ENCODE measurements around the gene GUCY2D. TPM values are rescaled to one million over a fixed set of nuclear protein-coding genes. Genes with fewer than 3 reads are reported as not detected.

Gene GUCY2D
- total and polyA plus RNA-seq, 2 donors from 2014 or later: 0.19 to 0.24 TPM

DNA sequence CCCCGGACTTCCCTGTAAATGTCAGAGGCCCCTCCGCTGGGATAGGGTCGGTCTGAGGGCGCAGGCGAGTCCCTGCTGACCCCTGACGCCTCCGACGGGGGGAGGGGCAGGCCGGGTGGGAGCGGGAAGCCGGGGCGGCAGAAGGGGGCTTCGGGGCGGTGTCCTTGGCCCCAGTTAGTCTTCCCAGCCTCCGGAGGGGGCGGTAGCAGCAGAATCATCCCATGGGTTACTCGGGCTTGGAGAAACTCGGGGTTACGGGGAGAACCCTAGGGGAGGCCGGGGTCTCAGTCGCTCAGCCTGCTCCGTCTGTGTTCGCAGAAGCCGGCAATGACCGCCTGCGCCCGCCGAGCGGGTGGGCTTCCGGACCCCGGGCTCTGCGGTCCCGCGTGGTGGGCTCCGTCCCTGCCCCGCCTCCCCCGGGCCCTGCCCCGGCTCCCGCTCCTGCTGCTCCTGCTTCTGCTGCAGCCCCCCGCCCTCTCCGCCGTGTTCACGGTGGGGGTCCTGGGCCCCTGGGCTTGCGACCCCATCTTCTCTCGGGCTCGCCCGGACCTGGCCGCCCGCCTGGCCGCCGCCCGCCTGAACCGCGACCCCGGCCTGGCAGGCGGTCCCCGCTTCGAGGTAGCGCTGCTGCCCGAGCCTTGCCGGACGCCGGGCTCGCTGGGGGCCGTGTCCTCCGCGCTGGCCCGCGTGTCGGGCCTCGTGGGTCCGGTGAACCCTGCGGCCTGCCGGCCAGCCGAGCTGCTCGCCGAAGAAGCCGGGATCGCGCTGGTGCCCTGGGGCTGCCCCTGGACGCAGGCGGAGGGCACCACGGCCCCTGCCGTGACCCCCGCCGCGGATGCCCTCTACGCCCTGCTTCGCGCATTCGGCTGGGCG is 542 bp downstream of the GUCY2D start:
- Histone ChIP-seq H3K27me3 (ENCODE audit: control insufficient read depth, insufficient read depth, low read length) (peaks cover 29% of the 10 kb centered on the region), H3K27ac (ENCODE audit: low read depth in 2 of 2, low read length in 2 of 2) (no peak overlapping the region), H3K4me3 (ENCODE audit: low read length in 3 of 3) (no peak overlapping the region), H3K9me3 (ENCODE audit: control insufficient read depth in 2 of 3, insufficient read depth in 1 of 3, low read length in 3 of 3) (no peaks in the 10 kb centered on the region), H3K9ac (ENCODE audit: low read length in 3 of 3) (no peak overlapping the region), H3K4me1 (ENCODE audit: control insufficient read depth in 2 of 3, insufficient read depth in 2 of 3, low read depth in 1 of 3, low read length in 3 of 3) (peaks cover 0 to 2% (median 0%) of the 10 kb centered on the region in 3 donors), H3K36me3 (ENCODE audit: control insufficient read depth in 2 of 3, insufficient read depth in 3 of 3, low read length in 3 of 3) (no peaks in the 10 kb centered on the region)
- TF ChIP-seq, protein P1, sequence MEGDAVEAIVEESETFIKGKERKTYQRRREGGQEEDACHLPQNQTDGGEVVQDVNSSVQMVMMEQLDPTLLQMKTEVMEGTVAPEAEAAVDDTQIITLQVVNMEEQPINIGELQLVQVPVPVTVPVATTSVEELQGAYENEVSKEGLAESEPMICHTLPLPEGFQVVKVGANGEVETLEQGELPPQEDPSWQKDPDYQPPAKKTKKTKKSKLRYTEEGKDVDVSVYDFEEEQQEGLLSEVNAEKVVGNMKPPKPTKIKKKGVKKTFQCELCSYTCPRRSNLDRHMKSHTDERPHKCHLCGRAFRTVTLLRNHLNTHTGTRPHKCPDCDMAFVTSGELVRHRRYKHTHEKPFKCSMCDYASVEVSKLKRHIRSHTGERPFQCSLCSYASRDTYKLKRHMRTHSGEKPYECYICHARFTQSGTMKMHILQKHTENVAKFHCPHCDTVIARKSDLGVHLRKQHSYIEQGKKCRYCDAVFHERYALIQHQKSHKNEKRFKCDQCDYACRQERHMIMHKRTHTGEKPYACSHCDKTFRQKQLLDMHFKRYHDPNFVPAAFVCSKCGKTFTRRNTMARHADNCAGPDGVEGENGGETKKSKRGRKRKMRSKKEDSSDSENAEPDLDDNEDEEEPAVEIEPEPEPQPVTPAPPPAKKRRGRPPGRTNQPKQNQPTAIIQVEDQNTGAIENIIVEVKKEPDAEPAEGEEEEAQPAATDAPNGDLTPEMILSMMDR (IDR thresholded peaks at IDR 0.05; ENCODE audit: borderline replicate concordance, extremely low read depth, insufficient read depth): no peak
- FAIRE-seq (no peak), DNase-seq (peak in 4 of 5 donors; percentile 23 to 75 (median 24))
- intact Hi-C loops (cut with DNase I): no loop called here

- H3K36me3 ChIP-seq (ENCODE audit: control insufficient read depth in 2 of 3, insufficient read depth in 3 of 3, low read length in 3 of 3): no peaks in the 10 kb centered on the region
- intact Hi-C loops (cut with DNase I): no loop called here
- H3K27me3 ChIP-seq (ENCODE audit: control insufficient read depth, insufficient read depth, low read length): peaks cover 29% of the 10 kb centered on the region
- H3K9ac ChIP-seq (ENCODE audit: low read length in 3 of 3): no peak overlapping the region
- H3K27ac ChIP-seq (ENCODE audit: low read depth in 2 of 2, low read length in 2 of 2): no peak overlapping the region
- FAIRE-seq (no peak), DNase-seq (peak in 3 of 5 donors; percentile 9 to 63 (median 22))
- H3K9me3 ChIP-seq (ENCODE audit: control insufficient read depth in 2 of 3, insufficient read depth in 1 of 3, low read length in 3 of 3): no peaks in the 10 kb centered on the region
- peaks cover 0 to 2% (median 0%) of the 10 kb centered on the region in 3 donors for H3K4me1 ChIP-seq (ENCODE audit: control insufficient read depth in 2 of 3, insufficient read depth in 2 of 3, low read depth in 1 of 3, low read length in 3 of 3)
- no peak overlapping the region for H3K4me3 ChIP-seq (ENCODE audit: low read length in 3 of 3)
- TF ChIP-seq, protein P1 (IDR thresholded peaks at IDR 0.05; ENCODE audit: borderline replicate concordance, extremely low read depth, insufficient read depth): no peak
Measured at GRCh38 chr17:8003594-8004181, 1.3 kb downstream of the GUCY2D start.

DNA sequence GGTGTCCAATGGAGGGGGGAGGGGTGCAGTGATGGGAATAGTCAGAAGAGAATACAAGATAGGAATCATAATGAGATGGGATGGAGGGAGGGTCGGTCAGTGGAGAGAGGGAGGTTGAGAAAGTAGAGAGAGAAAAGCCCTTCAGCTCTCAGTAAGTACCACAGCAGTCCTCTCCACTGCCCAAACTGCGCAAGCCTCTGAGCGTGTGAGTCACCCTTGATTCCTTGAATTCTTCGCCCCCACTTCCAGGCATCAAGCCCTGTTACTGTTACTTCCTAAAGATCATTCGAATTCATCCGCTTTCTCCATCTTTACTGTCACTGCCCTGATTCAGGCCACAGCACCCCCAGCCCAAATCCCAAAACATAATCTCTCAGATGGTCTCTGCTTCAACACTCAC is 2.5 kb downstream of the GUCY2D start:
- FAIRE-seq (no peak), DNase-seq (peak in 1 of 5 donors; percentile 23)
- no peak overlapping the region for H3K9ac ChIP-seq (ENCODE audit: low read length in 3 of 3)

More for the DNA sequence above, 2.5 kb downstream of the GUCY2D start:
- TF ChIP-seq, protein P1 (IDR thresholded peaks at IDR 0.05; ENCODE audit: borderline replicate concordance, extremely low read depth, insufficient read depth): no peak
- H3K4me1 ChIP-seq (ENCODE audit: control insufficient read depth in 2 of 3, insufficient read depth in 2 of 3, low read depth in 1 of 3, low read length in 3 of 3): peaks cover 0 to 2% (median 0%) of the 10 kb centered on the region in 3 donors
- H3K36me3 ChIP-seq (ENCODE audit: control insufficient read depth in 2 of 3, insufficient read depth in 3 of 3, low read length in 3 of 3): no peaks in the 10 kb centered on the region
- no peak overlapping the region for H3K4me3 ChIP-seq (ENCODE audit: low read length in 3 of 3)
- intact Hi-C loops (cut with DNase I): no loop called here
- no peak overlapping the region for H3K27ac ChIP-seq (ENCODE audit: low read depth in 2 of 2, low read length in 2 of 2)
- H3K27me3 ChIP-seq (ENCODE audit: control insufficient read depth, insufficient read depth, low read length): peaks cover 25% of the 10 kb centered on the region
- no peaks in the 10 kb centered on the region for H3K9me3 ChIP-seq (ENCODE audit: control insufficient read depth in 2 of 3, insufficient read depth in 1 of 3, low read length in 3 of 3)

Data from kidney (tissue), 14 donors.